Liver (tissue), 9 donors: ENCODE measurements around the gene PTGIS. TPM values are rescaled to one million over a fixed set of nuclear protein-coding genes. Genes with fewer than 3 reads are reported as not detected.

Experiments
- DNase-seq: peaks from one replicate; pipeline ENCODE4 v3.0.0-alpha.2; 2017; ENCODE audit warnings: low spot score
- H3K27ac ChIP-seq, 2 donors: one replicate each; pipeline ENCODE4 v1.7.0; 2013; ENCODE audit warnings: inconsistent platforms in 2 of 2, low read length in 2 of 2, control low read depth in 1 of 2, low read depth in 1 of 2, mild to moderate bottlenecking in 1 of 2
- H3K27me3 ChIP-seq, 4 donors: one replicate each; pipeline versions ENCODE4 v1.6.1 to v1.7.0; 2013; ENCODE audit warnings: low read length in 3 of 4, inconsistent platforms in 1 of 4, mild to moderate bottlenecking in 1 of 4, moderate library complexity in 1 of 4; ENCODE audit not compliant: control insufficient read depth in 4 of 4, insufficient read depth in 4 of 4
- H3K36me3 ChIP-seq, 4 donors: one replicate each; pipeline versions ENCODE4 v1.6.1 to v1.7.0; 2013; ENCODE audit warnings: low read length in 3 of 4, mild to moderate bottlenecking in 3 of 4, low read depth in 1 of 4, moderate library complexity in 1 of 4; ENCODE audit not compliant: control insufficient read depth in 4 of 4, insufficient read depth in 3 of 4
- H3K4me1 ChIP-seq, 4 donors: one replicate each; pipeline versions ENCODE4 v1.6.1 to v1.7.0; 2013; ENCODE audit warnings: low read length in 3 of 4, mild to moderate bottlenecking in 3 of 4, moderate library complexity in 1 of 4; ENCODE audit not compliant: control insufficient read depth in 4 of 4, insufficient read depth in 4 of 4
- H3K4me3 ChIP-seq, 3 donors: one replicate each; pipeline versions ENCODE4 v1.6.1 to v1.7.0; 2013; ENCODE audit warnings: low read length in 3 of 3, control low read depth in 1 of 3, low read depth in 1 of 3, mild to moderate bottlenecking in 1 of 3
- H3K9ac ChIP-seq, 2 donors: one replicate each; pipeline ENCODE4 v1.7.0; 2013; ENCODE audit warnings: low read length in 2 of 2, mild to moderate bottlenecking in 2 of 2, moderate library complexity in 2 of 2, control low read depth in 1 of 2, low read depth in 1 of 2
- H3K9me3 ChIP-seq, 4 donors: one replicate each; pipeline versions ENCODE4 v1.6.1 to v1.7.0; 2013; ENCODE audit warnings: low read length in 3 of 4; ENCODE audit not compliant: control insufficient read depth in 4 of 4
- CTCF ChIP-seq: fragments of 150-350 bp; IDR thresholded peaks from 2 replicates; pipeline ENCODE4 v1.5.1; 2017; ENCODE audit warnings: improper control_type of control experiment, low read depth, low read length; ENCODE audit not compliant: missing input control
- FOXA2 ChIP-seq: IDR thresholded peaks from 2 replicates; pipeline ENCODE4 v1.6.1; 2016; ENCODE audit warnings: antibody characterized with exemption
- HNF4A ChIP-seq, 2 donors: conservative IDR thresholded peaks; 2 replicates each; pipeline ENCODE4 v1.6.1; 2016; ENCODE audit warnings: antibody characterized with exemption in 2 of 2, mild to moderate bottlenecking in 2 of 2
- HNF4G ChIP-seq: IDR thresholded peaks from 2 replicates; pipeline ENCODE4 v1.6.1; 2016; ENCODE audit warnings: antibody characterized with exemption
- NR2F2 ChIP-seq: IDR thresholded peaks from 2 replicates; pipeline ENCODE4 v1.6.1; 2016; ENCODE audit warnings: antibody characterized with exemption
- RXRA ChIP-seq, 2 donors: IDR thresholded peaks; 2 replicates each; pipeline ENCODE4 v1.6.1; 2017 to 2018; ENCODE audit warnings: antibody characterized with exemption in 2 of 2, mild to moderate bottlenecking in 1 of 2
- SP1 ChIP-seq: IDR thresholded peaks from 2 replicates; pipeline ENCODE4 v1.6.1; 2018; ENCODE audit warnings: antibody characterized with exemption, mild to moderate bottlenecking
- TAF1 ChIP-seq: conservative IDR thresholded peaks from 2 replicates; pipeline ENCODE4 v1.6.1; 2016; ENCODE audit warnings: antibody characterized with exemption, mild to moderate bottlenecking
- WGBS: extraction: QIAGEN DNeasy Blood & Tissue Kit; methylation state at CpG from one replicate; pipeline ENCODE4 v1.1.7; 2013; 5-methylcytosine and 5-hydroxymethylcytosine counted together
- polyA plus RNA-seq, 2 donors: library from polyadenylated mRNA; stranded (reverse) in 1 of 2; unstranded in 1 of 2; fragments of 200-250 nt in 1 of 2; fragments of >200 nt in 1 of 2; fragmentation: Nextera tagmentation in 1 of 2; extraction: Ambion mirVana in 1 of 2; gene quantifications; one replicate each; pipeline versions ENCODE4 v1.2.1 to v1.2.3, GENCODE V29; 2013 to 2015
- total RNA-seq, 2 donors: library from RNA; depleted of rRNA; stranded (reverse); fragments of >200 nt; gene quantifications; one replicate each; pipeline ENCODE4 v1.2.3, GENCODE V29; 2014
- TF ChIP-seq, protein P1 (sequence below): IDR thresholded peaks from 2 replicates; pipeline ENCODE4 v1.6.1; 2016; ENCODE audit warnings: antibody characterized with exemption, mild to moderate bottlenecking
- TF ChIP-seq, protein P2 (sequence below): IDR thresholded peaks from 2 replicates; pipeline ENCODE4 v1.6.1; 2016; ENCODE audit warnings: antibody characterized with exemption
- donor health status: healthy.
- donor health status: healthy.
- donor health status: healthy.
- donor health status: healthy.
- donor health status: healthy.

Gene PTGIS
- total and polyA plus RNA-seq, 4 donors: 2.2 to 6.3 (median 3.8) TPM

GRCh38 chr20:49579874-49580812 is 12.2 kb upstream of the PTGIS start:
- Histone ChIP-seq H3K27me3 (no peaks in the 10 kb centered on the region), H3K4me1 (peaks cover 8 to 22% (median 20%) of the 10 kb centered on the region in 4 donors), H3K27ac (peak overlapping the region; percentile 14 to 52), H3K4me3 (no peak overlapping the region), H3K9ac (no peak overlapping the region), H3K36me3 (no peaks in the 10 kb centered on the region), H3K9me3 (peaks cover 0 to 3% (median under 1%) of the 10 kb centered on the region in 4 donors)
- no peak for DNase-seq
- 86% methylated on average over 15 of the region's 15 CpGs for WGBS
- no peak for TF ChIP-seq HNF4A (conservative IDR thresholded peaks at IDR 0.05)
- peak; percentile 40 to 75 for TF ChIP-seq RXRA (IDR thresholded peaks at IDR 0.05)
- TF ChIP-seq NR2F2: peak; percentile 69
- TF ChIP-seq SP1: peak; percentile 37
- no peak for TF ChIP-seq FOXA2
- TF ChIP-seq HNF4G: no peak
- TF ChIP-seq, protein P1, sequence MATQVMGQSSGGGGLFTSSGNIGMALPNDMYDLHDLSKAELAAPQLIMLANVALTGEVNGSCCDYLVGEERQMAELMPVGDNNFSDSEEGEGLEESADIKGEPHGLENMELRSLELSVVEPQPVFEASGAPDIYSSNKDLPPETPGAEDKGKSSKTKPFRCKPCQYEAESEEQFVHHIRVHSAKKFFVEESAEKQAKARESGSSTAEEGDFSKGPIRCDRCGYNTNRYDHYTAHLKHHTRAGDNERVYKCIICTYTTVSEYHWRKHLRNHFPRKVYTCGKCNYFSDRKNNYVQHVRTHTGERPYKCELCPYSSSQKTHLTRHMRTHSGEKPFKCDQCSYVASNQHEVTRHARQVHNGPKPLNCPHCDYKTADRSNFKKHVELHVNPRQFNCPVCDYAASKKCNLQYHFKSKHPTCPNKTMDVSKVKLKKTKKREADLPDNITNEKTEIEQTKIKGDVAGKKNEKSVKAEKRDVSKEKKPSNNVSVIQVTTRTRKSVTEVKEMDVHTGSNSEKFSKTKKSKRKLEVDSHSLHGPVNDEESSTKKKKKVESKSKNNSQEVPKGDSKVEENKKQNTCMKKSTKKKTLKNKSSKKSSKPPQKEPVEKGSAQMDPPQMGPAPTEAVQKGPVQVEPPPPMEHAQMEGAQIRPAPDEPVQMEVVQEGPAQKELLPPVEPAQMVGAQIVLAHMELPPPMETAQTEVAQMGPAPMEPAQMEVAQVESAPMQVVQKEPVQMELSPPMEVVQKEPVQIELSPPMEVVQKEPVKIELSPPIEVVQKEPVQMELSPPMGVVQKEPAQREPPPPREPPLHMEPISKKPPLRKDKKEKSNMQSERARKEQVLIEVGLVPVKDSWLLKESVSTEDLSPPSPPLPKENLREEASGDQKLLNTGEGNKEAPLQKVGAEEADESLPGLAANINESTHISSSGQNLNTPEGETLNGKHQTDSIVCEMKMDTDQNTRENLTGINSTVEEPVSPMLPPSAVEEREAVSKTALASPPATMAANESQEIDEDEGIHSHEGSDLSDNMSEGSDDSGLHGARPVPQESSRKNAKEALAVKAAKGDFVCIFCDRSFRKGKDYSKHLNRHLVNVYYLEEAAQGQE: no peak

DNA sequence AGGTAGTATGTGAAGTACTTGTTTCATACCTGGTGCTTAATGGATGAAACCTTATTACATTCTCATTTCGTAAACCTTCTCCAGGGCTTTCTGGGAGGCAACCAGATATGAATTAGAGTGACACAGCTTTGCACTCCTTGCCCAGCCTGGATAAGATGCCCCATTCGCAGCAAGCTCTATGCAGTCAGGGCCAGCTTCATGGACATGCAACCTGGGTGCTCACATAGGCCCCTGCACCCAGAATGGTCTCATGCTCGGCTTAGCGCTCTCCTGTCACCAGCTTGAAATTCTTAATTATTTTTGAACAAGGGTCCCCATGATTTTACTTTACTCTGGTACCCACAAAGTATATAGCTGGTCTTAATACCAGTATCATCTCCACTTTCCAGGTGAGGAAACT is 11.3 kb upstream of the PTGIS start:
- Histone ChIP-seq H3K9me3 (peaks cover 0 to 3% (median under 1%) of the 10 kb centered on the region in 4 donors), H3K4me1 (peaks cover 3 to 12% (median 10%) of the 10 kb centered on the region in 4 donors), H3K27ac (no peak overlapping the region), H3K36me3 (no peaks in the 10 kb centered on the region), H3K4me3 (no peak overlapping the region), H3K27me3 (no peaks in the 10 kb centered on the region), H3K9ac (no peak overlapping the region)
- 97% methylated on average over 4 of the region's 4 CpGs for WGBS
- no peak for TF ChIP-seq CTCF
- TF ChIP-seq, protein P2, sequence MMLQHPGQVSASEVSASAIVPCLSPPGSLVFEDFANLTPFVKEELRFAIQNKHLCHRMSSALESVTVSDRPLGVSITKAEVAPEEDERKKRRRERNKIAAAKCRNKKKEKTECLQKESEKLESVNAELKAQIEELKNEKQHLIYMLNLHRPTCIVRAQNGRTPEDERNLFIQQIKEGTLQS: no peak
- TF ChIP-seq HNF4A (conservative IDR thresholded peaks at IDR 0.05): no peak
- TF ChIP-seq NR2F2: no peak
- TF ChIP-seq, protein P1: no peak
- TF ChIP-seq SP1: no peak
- no peak for TF ChIP-seq TAF1
- no peak for DNase-seq
